HUES6 (cell line): ENCODE data around the gene OR1D5.
"Not testable (repeated sequence)": the region's sequence is repeated elsewhere in the genome, so short reads cannot be mapped to it uniquely, and the experiment has no call there.

Experiments
- H3K27ac ChIP-seq: 2 replicates; pipeline ENCODE4 v1.7.0; 2013; ENCODE audit warnings: low read depth, mild to moderate bottlenecking, low read length, inconsistent platforms
- H3K27me3 ChIP-seq: 2 replicates; pipeline ENCODE4 v1.6.1; 2013; ENCODE audit warnings: low read length; ENCODE audit not compliant: control insufficient read depth, insufficient read depth
- H3K36me3 ChIP-seq: 2 replicates; pipeline ENCODE4 v1.6.1; 2013; ENCODE audit warnings: low read length; ENCODE audit not compliant: control insufficient read depth, insufficient read depth
- H3K4me1 ChIP-seq: 2 replicates; pipeline ENCODE4 v1.6.1; 2013; ENCODE audit warnings: low read length; ENCODE audit not compliant: control insufficient read depth, insufficient read depth
- H3K4me3 ChIP-seq: 2 replicates; pipeline ENCODE4 v1.5.1; 2013; ENCODE audit warnings: low read depth, low read length
- H3K9ac ChIP-seq: one replicate; pipeline ENCODE4 v1.6.1; 2013; ENCODE audit warnings: mild to moderate bottlenecking, low read length
- H3K9me3 ChIP-seq: 2 replicates; pipeline ENCODE4 v1.6.1; 2013; ENCODE audit warnings: low read depth, low read length; ENCODE audit not compliant: control insufficient read depth, insufficient read depth

The OR1D5 gene

GRCh38 chr17:3063507-3063906, at the start of gene OR1D5:
Gene OR1D5 (minus strand): TSS chr17:3063607. CDS start chr17:3063607, 0 bp downstream.
- not testable (repeated sequence) for H3K9me3 ChIP-seq, H3K27me3 ChIP-seq, H3K27ac ChIP-seq, H3K4me3 ChIP-seq, H3K4me1 ChIP-seq, H3K9ac ChIP-seq, H3K36me3 ChIP-seq

GRCh38 chr17:3104322-3104721, 40.9 kb upstream of the OR1D5 start, which contains the start of gene OR1D2:
Gene OR1D2 (minus strand): TSS chr17:3104422. CDS start chr17:3092996, 11,426 bp downstream.
- Histone ChIP-seq H3K4me1 (no peaks in the 10 kb centered on the region), H3K27ac (no peak within 1 kb of the TSS)

GRCh38 chr17:3073850-3074249, 10.4 kb upstream of the OR1D5 start:
- H3K4me1 ChIP-seq, H3K4me3 ChIP-seq, H3K9me3 ChIP-seq, H3K27ac ChIP-seq, H3K27me3 ChIP-seq, H3K36me3 ChIP-seq, H3K9ac ChIP-seq: not testable (repeated sequence)

More at GRCh38 chr17:3104322-3104721, 40.9 kb upstream of the OR1D5 start, which contains the start of gene OR1D2:
- Histone ChIP-seq H3K4me3 (no peak within 1 kb of the TSS), H3K9me3 (peaks cover 7% of the 10 kb centered on the region; the same call in 1 of the 2 replicates), H3K9ac (no peak within 1 kb of the TSS), H3K27me3 (no peaks in the 10 kb centered on the region), H3K36me3 (no peaks in the 10 kb centered on the region)

- not testable (repeated sequence) for H3K9me3 ChIP-seq, H3K9ac ChIP-seq, H3K4me1 ChIP-seq, H3K27me3 ChIP-seq, H3K36me3 ChIP-seq, H3K27ac ChIP-seq, H3K4me3 ChIP-seq
These were observed 1.8 kb upstream of the OR1D5 start for GRCh38 chr17:3065192-3065591.

GRCh38 chr17:3062824-3063377, 506 bp downstream of the OR1D5 start:
- H3K4me3 ChIP-seq, H3K27ac ChIP-seq, H3K9ac ChIP-seq, H3K36me3 ChIP-seq, H3K9me3 ChIP-seq, H3K4me1 ChIP-seq, H3K27me3 ChIP-seq: not testable (repeated sequence)

GRCh38 chr17:3054868-3055267, 8.5 kb downstream of the OR1D5 start:
- not testable (repeated sequence) for H3K36me3 ChIP-seq, H3K4me3 ChIP-seq, H3K9me3 ChIP-seq, H3K9ac ChIP-seq, H3K27ac ChIP-seq, H3K4me1 ChIP-seq, H3K27me3 ChIP-seq

GRCh38 chr17:3049705-3050295, 13.6 kb downstream of the OR1D5 start:
- H3K4me1 ChIP-seq = no peaks in the 10 kb centered on the region
- H3K27ac ChIP-seq = no peak overlapping the region
- no peaks in the 10 kb centered on the region for H3K36me3 ChIP-seq
- no peaks in the 10 kb centered on the region; the same call in 1 of the 2 replicates for H3K27me3 ChIP-seq
- H3K9ac ChIP-seq = no peak overlapping the region
- H3K4me3 ChIP-seq = peak overlapping the region; percentile 65
- peaks cover 2% of the 10 kb centered on the region; the same call in 1 of the 2 replicates for H3K9me3 ChIP-seq

GRCh38 chr17:3048727-3049471, 14.5 kb downstream of the OR1D5 start:
- peak overlapping the region; percentile 71 for H3K4me3 ChIP-seq
- H3K36me3 ChIP-seq = no peaks in the 10 kb centered on the region
- no peaks in the 10 kb centered on the region; the same call in 1 of the 2 replicates for H3K27me3 ChIP-seq
- H3K9ac ChIP-seq = peak overlapping the region; percentile 73
- H3K9me3 ChIP-seq = peaks cover 10% of the 10 kb centered on the region
- peak overlapping the region; percentile 36; the same call in 1 of the 2 replicates for H3K27ac ChIP-seq
- H3K4me1 ChIP-seq = no peaks in the 10 kb centered on the region

- peaks cover 23% of the 10 kb centered on the region for H3K9me3 ChIP-seq
- H3K27me3 ChIP-seq = no peaks in the 10 kb centered on the region; the same call in 1 of the 2 replicates
- no peak overlapping the region for H3K4me3 ChIP-seq
- no peak overlapping the region for H3K9ac ChIP-seq
- no peaks in the 10 kb centered on the region for H3K4me1 ChIP-seq
- H3K36me3 ChIP-seq = no peaks in the 10 kb centered on the region
- no peak overlapping the region for H3K27ac ChIP-seq
These were observed 16.7 kb downstream of the OR1D5 start for GRCh38 chr17:3046753-3047152.

- no peaks in the 10 kb centered on the region for H3K36me3 ChIP-seq
- no peaks in the 10 kb centered on the region for H3K4me1 ChIP-seq
- no peaks in the 10 kb centered on the region; the same call in 1 of the 2 replicates for H3K27me3 ChIP-seq
- H3K9ac ChIP-seq = no peak overlapping the region
- peaks cover 23% of the 10 kb centered on the region for H3K9me3 ChIP-seq
- H3K4me3 ChIP-seq = no peak overlapping the region
- H3K27ac ChIP-seq = no peak overlapping the region
These were observed 19.6 kb downstream of the OR1D5 start for GRCh38 chr17:3043737-3044365.

GRCh38 chr17:3040882-3041281, 22.5 kb downstream of the OR1D5 start:
- Histone ChIP-seq H3K36me3 (no peaks in the 10 kb centered on the region), H3K9ac (no peak overlapping the region), H3K9me3 (peaks cover 23% of the 10 kb centered on the region), H3K4me1 (no peaks in the 10 kb centered on the region), H3K27ac (no peak overlapping the region), H3K4me3 (no peak overlapping the region), H3K27me3 (no peaks in the 10 kb centered on the region)
